ENCODE results near the gene RDH16. TPM values are rescaled to one million over a fixed set of nuclear protein-coding genes. Genes with fewer than 3 reads are reported as not detected.
"Not testable (repeated sequence)": the region's sequence is repeated elsewhere in the genome, so short reads cannot be mapped to it uniquely, and the experiment has no call there.

The RDH16 gene
- total and polyA plus RNA-seq, 7 donors: under 0.01 to 1.1 (median 0.27) TPM; not detected in 2

DNA sequence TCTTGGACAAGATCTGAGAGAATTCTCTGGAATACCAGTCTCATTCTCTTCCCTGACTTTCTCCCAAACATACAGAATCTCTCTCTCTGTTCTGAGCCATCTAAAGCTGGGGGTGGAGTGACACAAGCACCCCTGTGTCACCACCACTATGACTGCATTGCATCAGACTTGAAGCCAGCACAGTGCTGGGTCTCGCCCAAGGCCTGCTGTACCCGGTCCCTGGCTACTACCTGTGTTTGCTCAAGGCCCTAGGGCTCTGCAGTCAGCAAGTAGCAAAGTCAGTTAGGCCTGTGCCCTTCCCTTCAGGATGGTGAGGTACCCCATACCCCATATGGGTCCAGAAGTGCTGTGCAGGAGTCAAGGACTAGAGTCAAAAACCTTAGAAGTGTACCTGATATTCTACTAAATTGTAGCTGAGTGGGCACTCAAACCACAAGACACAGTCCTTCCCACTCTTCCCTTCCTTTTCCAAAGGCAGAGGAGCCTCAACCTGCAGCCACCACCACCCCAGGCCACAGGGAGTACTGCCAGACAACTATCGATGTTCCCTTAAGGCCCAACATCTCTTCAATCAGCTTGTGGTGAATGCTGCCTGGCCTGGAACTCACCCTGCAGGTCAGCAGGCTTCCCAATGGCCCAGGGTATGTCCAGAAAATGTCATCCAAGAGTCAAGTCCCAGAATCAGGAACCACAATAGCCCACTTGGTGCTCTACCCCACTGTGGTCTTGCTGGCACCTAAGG lies 21.2 kb upstream of the RDH16 start:
- H3K27me3 ChIP-seq: no peaks in the 10 kb centered on the region
- DNase-seq: no peak
- H3K4me3 ChIP-seq: no peak overlapping the region
- WGBS, 2 donors: 89% methylated on average over 3 of the region's 3 CpGs
- intact Hi-C loops (cut with DNase I): no loop called here
- TF ChIP-seq EP300 (IDR thresholded peaks at IDR 0.05) (no peak), POLR2AphosphoS5 (IDR thresholded peaks at IDR 0.05) (no peak), POLR2A (IDR thresholded peaks at IDR 0.05) (no peak)
- TF ChIP-seq, protein P1, sequence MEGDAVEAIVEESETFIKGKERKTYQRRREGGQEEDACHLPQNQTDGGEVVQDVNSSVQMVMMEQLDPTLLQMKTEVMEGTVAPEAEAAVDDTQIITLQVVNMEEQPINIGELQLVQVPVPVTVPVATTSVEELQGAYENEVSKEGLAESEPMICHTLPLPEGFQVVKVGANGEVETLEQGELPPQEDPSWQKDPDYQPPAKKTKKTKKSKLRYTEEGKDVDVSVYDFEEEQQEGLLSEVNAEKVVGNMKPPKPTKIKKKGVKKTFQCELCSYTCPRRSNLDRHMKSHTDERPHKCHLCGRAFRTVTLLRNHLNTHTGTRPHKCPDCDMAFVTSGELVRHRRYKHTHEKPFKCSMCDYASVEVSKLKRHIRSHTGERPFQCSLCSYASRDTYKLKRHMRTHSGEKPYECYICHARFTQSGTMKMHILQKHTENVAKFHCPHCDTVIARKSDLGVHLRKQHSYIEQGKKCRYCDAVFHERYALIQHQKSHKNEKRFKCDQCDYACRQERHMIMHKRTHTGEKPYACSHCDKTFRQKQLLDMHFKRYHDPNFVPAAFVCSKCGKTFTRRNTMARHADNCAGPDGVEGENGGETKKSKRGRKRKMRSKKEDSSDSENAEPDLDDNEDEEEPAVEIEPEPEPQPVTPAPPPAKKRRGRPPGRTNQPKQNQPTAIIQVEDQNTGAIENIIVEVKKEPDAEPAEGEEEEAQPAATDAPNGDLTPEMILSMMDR (IDR thresholded peaks at IDR 0.05): no peak
- no peaks in the 10 kb centered on the region for H3K36me3 ChIP-seq
- no peaks in the 10 kb centered on the region for H3K9me3 ChIP-seq
- no peak overlapping the region for H3K27ac ChIP-seq
- no peaks in the 10 kb centered on the region for H3K4me1 ChIP-seq

DNA sequence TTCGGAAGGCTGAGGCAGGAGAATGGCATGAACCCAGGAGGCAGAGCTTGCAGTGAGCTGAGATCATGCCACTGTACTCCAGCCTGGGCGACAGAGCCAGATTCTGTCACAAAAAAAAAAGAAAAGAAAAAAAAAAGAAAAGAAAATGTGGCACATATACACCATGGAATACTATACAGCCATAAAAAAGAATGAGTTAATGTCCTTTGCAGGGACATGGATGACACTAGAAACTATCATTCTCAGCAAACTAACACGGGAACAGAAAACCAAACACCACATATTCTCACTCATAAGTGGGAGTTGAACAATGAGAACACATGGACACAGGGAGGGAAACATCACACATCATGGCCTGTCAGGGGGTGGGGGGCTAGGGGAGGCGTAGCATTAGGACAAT lies 20.0 kb upstream of the RDH16 start:
- H3K4me3 ChIP-seq; intact Hi-C loops (cut with DNase I); H3K9me3 ChIP-seq; H3K27ac ChIP-seq; H3K36me3 ChIP-seq; H3K27me3 ChIP-seq; H3K4me1 ChIP-seq; DNase-seq: not testable (repeated sequence)
- WGBS, 2 donors: 87 to 92% methylated on average over 4 of the region's 4 CpGs

DNA sequence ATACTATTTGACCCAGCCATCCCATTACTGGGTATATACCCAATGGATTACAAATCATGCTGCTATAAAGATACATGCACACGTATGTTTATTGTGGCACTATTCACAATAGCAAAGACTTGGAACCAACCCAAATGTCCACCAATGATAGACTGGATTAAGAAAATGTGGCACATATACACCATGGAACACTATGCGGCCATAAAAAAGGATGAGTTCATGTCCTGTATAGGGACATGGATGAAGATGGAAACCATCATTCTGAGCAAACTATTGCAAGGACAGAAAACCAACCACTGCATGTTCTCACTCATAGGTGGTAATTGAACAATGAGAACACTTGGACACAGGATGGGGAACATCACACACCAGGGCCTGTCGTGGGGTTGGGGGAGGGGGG lies 16.8 kb upstream of the RDH16 start:
- H3K9me3 ChIP-seq; intact Hi-C loops (cut with DNase I); H3K27me3 ChIP-seq; H3K4me1 ChIP-seq; H3K36me3 ChIP-seq; H3K4me3 ChIP-seq; H3K27ac ChIP-seq; DNase-seq: not testable (repeated sequence)
- 80 to 93% methylated on average over 3 of the region's 3 CpGs for WGBS, 2 donors

DNA sequence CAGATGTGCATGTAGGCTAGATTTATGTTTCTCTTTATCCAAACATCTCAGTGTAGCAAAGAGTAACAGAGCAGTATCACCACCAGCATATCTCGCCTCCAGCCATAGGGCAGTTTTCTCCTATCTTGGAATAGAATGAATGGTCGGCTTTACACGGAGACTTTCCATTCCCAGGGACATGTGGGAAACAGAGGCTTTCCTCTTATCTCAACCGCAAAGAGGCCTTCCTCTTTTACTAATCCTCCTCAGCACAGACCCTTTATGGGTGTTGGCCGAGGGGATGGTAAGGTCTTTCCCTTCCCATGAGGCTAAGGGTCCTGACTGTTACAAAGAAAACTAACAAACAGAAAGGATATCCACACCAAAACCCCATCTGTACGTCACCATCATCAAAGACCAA lies 11.5 kb upstream of the RDH16 start:
- H3K27me3 ChIP-seq; DNase-seq; H3K36me3 ChIP-seq; H3K4me1 ChIP-seq; H3K4me3 ChIP-seq; H3K27ac ChIP-seq; H3K9me3 ChIP-seq; intact Hi-C loops (cut with DNase I): not testable (repeated sequence)
- 66 to 89% methylated on average over 6 of the region's 6 CpGs for WGBS, 2 donors

DNA sequence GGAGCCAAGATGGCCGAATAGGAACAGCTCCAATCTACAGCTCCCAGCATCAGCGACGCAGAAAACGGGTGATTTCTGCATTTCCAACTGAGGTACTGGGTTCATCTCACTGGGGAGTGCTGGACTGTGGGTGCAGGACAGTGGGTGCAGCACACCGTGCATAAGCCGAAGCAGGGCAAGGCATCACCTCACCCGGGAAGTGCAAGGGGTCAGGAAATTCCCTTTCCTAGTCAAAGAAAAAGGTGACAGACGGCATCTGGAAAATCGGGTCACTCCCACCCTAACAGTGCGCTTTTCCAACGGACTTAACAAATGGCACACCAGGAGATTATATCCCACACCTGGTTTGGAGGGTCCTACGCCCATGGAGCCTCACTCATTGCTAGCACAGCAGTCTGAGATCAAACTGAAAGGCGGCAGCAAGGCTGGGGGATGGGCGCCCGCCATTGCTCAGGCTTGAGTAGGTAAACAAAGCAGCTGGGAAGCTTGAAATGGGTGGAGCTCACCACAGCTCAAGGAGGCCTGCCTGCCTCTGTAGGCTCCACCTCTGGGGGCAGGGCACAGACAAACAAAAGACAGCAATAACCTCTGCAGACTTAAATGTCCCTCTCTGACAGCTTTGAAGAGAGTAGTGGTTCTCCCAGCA lies 8.7 kb upstream of the RDH16 start:
- H3K4me1 ChIP-seq; H3K27ac ChIP-seq; intact Hi-C loops (cut with DNase I); H3K4me3 ChIP-seq; DNase-seq; H3K9me3 ChIP-seq; H3K36me3 ChIP-seq; H3K27me3 ChIP-seq: not testable (repeated sequence)
- 89 to 93% methylated on average over 15 of the region's 15 CpGs for WGBS, 2 donors

DNA sequence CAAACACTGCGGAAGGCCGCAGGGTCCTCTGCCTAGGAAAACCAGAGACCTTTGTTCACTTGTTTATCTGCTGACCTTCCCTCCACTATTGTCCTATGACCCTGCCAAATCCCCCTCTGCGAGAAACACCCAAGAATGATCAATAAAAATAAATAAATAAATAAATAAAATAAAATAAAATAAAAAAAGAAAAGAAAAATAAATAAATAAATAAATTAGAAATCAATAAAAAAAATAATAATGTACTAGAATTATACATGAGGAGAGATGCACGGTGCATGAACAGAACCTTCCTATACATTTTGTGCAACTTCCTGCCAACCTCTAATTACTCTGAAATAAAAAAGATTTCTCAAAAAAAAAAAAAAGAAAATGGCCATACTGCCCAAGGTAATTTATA lies 7.7 kb upstream of the RDH16 start:
- 98 to 99% methylated on average over 4 of the region's 4 CpGs for WGBS, 2 donors
- DNase-seq; H3K36me3 ChIP-seq; H3K4me1 ChIP-seq; intact Hi-C loops (cut with DNase I); H3K4me3 ChIP-seq; H3K27me3 ChIP-seq; H3K9me3 ChIP-seq; H3K27ac ChIP-seq: not testable (repeated sequence)

DNA sequence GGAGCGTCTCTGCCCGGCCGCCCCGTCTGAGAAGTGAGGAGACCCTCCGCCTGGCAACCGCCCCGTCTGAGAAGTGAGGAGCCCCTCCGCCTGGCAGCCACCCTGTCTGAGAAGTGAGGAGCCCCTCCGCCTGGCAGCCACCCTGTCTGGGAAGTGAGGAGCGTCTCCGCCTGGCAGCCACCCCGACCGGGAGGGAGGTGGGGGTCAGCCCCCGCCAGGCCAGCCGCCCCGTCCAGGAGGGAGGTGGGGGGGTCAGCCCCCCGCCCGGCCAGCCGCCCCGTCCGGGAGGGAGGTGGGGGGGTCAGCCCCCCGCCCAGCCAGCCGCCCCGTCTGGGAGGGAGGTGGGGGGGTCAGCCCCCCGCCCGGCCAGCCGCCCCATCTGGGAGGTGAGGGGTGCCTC lies 6.1 kb upstream of the RDH16 start:
- H3K27me3 ChIP-seq; H3K9me3 ChIP-seq; intact Hi-C loops (cut with DNase I); H3K36me3 ChIP-seq; H3K27ac ChIP-seq; DNase-seq; H3K4me3 ChIP-seq; H3K4me1 ChIP-seq: not testable (repeated sequence)
- 95 to 98% methylated on average over 18 of the region's 27 CpGs for WGBS, 2 donors

DNA sequence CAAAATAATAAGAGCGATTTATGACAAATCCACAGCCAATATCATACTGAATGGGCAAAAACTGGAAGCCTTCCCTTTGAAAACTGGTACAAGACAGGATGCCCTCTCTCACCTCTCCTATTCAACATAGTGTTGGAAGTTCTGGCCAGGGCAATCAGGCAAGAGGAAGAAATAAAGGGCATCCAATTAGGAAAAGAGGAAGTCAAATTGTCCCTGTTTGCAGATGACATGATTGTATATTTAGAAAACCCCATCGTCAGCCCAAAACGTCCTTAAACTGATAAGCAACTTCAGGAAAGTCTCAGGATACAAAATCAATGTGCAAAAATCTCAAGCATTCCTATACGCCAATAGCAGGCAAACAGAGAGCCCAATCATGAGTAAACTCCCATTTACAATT lies 4.8 kb upstream of the RDH16 start:
- DNase-seq; H3K36me3 ChIP-seq; H3K27me3 ChIP-seq; intact Hi-C loops (cut with DNase I); H3K4me3 ChIP-seq; H3K27ac ChIP-seq; H3K9me3 ChIP-seq; H3K4me1 ChIP-seq: not testable (repeated sequence)
- 65 to 73% methylated on average over 4 of the region's 4 CpGs for WGBS, 2 donors
